Measurements from ENCODE around the gene OR3A2.
"Not testable (repeated sequence)": the region's sequence is repeated elsewhere in the genome, so short reads cannot be mapped to it uniquely, and the experiment has no call there.

Gene OR3A2

DNA sequence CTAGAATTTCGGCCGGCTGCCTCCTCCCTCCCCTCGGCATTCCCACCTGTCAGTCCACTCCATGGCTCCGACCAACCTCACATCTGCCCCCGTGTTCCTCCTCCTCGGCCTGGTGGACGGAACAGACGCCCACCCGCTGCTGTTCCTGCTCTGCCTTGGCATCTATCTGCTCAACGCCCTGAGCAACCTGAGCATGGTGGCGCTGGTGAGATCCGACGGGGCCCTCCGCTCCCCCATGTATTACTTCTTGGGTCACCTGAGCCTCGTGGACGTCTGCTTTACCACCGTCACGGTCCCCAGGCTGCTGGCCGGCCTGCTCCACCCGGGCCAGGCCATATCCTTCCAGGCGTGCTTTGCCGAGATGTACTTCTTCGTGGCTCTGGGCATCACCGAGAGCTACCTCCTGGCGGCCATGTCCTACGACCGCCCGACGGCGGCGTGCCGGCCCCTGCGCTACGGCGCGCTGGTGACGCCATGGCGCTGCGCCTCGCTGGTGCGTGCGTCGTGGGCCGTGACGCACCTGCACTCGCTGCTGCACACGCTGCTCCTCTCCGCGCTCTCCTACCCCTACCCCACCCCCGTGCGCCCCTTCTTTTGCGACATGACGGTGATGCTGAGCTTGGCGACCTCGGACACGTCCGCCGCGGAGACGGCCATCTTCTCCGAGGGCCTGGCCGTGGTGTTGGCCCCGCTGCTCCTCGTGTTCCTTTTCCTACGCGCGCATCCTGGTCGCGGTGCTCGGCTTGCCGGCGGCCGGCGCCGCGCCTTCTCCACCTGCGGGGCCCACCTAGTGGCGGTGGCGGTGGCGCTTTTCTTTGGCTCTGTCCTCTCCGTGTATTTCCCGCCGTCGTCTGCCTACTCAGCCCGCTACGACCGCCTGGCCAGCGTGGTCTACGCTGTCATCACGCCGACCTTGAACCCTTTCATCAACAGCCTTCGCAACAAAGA is at the start of gene OR3A2:
TSS of gene OR3A2 (minus strand) at position 440 of the 948 bp plus-strand sequence.
- peak; percentile 10 for DNase-seq

DNA sequence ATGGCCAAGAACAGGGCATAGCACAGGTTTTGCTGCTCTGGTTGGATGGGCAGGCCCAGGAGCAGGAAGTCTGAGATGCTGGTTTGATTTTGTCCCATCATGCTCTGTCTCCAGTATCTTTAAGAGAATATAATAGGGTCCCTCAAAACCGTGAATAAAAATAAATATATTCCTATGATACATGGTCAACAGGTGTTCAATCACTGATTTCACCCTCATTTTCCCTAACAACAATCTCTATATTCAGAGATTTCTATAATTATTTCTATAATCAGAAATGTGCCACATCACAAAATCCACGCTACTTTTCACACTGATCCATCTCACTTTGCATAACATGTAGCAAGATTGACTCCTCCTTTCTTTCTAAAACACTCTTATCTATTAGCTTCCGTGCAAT is 47.6 kb upstream of the OR3A2 start, which contains the start of gene OR1E2:
TSS of gene OR1E2 (minus strand) at position 101 of the 400 bp plus-strand sequence. CDS start at position 101, 0 bp downstream.
- no peak for DNase-seq

DNA sequence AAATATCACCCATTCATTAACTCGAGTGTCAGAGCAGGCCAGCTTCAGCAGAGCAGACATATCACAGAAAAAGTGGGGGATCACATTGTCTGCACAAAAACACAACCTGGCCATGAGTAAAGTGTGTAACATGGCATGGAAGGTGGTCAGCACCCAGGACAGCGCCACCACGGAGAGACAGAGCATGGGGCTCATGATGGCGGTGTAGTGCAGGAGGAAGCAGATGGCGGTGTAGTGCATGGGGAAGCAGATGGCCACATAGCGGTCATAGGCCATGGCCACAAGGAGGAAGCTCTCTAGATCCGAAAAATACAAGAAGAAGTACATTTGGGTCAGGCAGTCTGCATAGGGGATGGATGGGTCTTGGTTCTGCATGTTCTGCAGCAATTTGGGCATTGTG is 47.1 kb upstream of the OR3A2 start:
- peak; percentile 4 for DNase-seq

DNA sequence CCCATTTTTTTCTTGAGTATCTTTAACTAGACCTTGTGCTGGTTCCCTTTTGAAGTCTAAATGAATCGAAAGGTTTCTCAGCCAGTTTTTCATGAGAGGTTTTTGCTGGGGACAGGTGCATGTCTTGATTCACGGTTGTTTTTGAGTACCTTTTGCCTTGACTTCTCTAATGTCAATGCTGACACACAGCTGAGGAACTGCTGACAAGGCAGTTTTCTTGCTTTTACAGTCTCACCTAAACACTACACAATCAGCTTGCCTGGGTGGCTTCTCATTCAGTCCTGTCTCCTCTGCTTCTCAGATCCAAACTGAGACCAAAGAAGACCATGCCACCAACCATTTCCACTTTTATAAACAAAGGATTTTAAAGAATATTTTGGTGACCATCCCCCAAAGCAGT is 32.1 kb upstream of the OR3A2 start:
- DNase-seq = no peak

DNA sequence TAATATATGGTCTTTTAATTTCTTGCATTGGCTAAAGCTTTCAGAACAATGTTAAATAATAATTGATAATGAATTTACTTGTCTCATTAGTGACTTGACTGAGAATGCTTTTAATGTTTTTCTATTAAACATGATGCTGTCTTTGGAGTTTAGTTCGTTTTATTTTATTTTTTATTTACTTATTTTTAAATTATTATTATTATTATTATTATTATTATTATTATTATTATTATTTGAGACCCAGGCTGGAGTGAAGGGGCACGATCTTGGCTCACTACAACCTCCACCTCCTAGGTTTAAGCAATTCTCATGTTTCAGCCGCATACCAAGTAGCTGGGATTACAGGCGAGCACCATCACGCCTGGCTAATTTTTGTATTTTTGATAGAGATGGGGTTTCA is 29.5 kb upstream of the OR3A2 start:
- DNase-seq = no peak

DNA sequence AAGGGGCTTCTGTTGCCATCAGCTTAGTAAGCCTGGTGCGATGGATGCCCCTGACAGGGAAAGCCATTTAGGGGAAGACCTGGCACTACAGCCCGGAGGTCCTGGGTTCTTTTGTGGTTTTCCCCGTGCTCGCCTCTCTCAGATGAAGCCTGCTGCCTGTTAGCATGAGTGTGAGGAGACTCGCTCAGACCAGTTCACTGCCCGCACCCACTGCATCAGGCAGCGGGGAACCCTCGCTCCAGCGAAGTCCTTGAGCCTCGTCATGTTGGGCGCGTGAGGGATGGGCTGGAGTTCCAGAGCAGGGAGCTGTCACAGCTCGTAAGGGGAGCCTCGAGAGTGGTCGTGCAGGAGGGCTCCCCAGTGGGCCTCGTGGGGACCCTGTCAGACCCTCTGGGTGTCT is 26.1 kb upstream of the OR3A2 start:
- not testable (repeated sequence) for DNase-seq

DNA sequence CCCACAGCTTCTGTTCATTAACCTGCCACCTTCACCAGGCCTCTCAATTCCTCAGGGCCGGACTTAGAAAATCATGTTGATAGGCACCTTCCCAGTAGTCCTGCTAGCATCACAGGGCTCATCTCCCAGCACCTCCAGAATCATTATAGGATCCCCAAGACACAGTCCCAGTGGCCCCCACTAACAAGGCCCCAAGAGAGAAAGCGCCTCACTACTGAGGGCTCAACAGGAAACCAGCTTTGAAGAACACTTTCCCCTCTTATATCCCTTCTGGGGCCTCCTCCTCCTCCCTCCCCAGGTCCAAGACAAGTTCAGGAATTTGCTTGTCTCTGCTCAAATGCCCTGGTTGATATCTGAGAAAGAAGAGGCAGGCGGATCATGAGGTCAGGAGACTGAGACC is 25.0 kb upstream of the OR3A2 start, which contains the start of gene OR3A3:
TSS of gene OR3A3 (plus strand) at position 301 of the 400 bp plus-strand sequence.
- no peak for DNase-seq

DNA sequence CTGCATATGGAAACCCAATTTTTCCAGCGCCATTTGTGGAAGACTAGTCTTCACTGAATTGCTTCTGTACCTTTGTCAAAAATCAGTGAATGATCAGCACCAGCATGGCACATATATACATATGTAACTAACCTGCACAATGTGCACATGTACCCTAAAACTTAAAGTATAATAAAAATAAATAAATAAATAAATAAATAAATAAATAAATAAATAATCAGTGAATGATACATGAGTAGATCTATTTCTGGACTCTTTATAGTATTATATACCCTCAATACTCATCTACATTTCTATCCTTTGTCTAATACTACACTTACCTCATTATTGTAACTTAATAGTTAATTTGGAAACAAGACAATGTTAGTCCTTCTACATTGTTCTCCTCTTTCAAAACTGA is 17.7 kb upstream of the OR3A2 start:
- DNase-seq = not testable (repeated sequence)

DNA sequence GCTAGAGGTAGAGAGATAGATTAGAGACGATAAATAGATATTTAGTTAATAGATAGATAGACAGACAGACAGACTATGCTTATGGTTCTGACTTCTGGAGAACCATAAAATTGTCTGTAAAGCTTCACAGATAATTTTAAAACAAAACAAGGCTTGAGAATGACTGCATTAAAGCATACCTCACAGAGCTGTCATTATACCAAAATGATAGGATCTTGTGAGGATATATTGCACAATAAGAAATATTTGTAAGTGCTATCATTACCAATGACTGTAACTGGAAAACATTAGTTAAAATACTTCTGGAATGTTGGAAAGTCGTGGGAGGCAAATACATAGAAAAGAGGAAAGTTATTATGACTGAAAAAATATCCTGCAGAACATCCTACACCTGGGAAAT is 15.7 kb upstream of the OR3A2 start:
- no peak for DNase-seq

DNA sequence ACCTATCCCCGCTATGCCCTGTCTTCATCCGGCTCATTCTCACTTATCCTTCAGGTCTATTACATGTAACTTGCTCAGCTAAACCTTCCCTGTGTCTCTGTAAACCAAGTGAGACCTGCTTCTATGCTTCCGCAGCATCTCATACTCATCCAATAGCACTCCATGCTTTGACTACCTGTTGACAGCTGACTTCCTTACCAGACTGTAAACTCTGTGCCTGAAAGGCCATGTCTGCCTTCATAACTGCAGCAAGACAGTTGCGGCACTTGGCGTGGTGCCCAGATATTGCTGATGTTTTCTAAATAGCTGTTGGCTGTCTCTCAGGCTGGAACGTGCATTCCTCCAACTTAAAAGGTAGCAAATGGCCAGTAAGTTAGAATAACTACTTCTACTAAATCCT is 13.9 kb upstream of the OR3A2 start:
- no peak for DNase-seq

DNA sequence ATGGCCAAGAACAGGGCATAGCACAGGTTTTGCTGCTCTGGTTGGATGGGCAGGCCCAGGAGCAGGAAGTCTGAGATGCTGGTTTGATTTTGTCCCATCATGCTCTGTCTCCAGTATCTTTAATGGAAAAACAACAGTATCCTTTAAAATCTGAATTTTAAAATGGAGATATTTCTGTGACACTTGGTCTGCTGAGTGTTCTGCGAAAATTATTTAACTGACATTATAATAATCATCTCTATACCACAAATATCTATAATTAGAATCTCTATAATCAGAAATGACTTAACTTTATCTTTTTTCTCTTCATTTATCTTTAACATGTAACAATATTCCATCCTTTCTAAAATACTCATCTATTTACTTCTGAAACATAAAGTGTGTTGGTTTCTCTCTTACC is 12.2 kb upstream of the OR3A2 start, which contains the start of gene OR1E1:
TSS of gene OR1E1 (minus strand) at position 101 of the 400 bp plus-strand sequence. CDS start at position 101, 0 bp downstream.
- DNase-seq = no peak

DNA sequence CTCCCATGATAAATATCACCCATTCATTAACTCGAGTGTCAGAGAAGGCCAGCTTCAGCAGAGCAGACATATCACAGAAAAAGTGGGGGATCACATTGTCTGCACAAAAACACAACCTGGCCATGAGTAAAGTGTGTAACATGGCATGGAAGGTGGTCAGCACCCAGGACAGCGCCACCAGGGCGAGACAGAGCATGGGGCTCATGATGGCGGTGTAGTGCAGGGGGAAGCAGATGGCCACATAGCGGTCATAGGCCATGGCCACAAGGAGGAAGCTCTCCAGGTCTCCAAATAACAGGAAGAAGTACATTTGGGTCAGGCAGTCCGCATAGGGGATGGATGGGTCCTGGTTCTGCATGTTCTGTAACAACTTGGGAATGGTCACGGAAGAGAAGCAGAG is 11.7 kb upstream of the OR3A2 start:
- DNase-seq = peak; percentile 1

DNA sequence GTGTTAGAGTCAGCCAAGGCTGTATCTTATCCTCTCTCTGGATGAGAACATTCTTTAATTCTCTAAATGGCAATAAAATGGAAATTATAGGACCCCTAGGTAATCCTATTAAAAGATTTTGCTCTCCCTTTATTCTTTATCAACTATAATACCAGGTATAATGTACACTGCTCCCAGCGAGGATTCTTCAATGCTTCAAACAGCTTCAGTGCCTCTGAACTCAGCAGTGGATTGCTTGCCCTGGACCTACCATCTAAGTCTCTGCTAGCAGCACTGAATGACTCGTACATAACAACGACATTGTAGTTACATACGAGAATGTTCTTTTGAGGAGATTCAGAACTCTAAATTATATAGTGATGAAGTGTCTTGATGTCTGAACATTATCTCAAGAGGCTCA is 3.7 kb upstream of the OR3A2 start:
- no peak for DNase-seq

DNA sequence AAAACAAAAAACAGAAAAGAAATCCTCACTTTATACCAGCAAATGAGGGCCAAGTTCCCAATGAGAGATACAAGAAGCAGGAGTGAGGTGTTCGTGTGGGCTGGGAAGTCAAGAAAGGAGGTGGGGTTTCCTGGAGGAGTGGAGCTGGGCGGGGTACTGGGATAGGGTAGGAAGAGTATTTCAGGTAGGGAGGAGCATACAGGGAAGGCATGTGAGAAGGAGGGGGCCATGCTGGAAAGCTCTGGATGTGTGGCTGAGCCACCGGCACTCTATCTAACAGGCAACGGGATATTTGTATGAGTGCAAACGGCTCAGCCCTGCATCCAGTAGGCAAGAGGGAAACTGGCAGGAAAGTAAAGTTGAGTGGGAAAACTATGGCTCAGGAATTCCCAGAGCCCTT is 4.2 kb downstream of the OR3A2 start:
- no peak for DNase-seq

DNA sequence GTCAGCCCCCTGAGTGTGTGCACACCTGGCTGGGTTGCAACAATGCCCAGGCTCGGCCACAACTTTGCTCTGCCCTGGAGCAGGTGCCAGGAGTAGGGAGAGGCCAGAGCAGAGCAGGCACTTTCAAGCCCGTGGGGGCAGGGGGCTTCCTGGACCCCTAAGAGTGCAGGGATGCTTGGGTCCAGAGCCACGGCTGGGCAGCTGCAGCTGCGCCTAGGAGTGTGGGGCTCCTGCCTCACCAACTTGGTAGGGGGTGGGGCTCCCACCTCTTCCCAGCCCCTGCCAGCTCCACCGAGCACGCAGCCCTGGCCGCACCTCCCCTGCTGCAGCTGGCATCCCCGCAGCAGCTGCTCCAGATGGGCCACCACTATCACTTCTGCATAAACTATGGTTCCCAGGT is 7.8 kb downstream of the OR3A2 start:
- no peak for DNase-seq

DNA sequence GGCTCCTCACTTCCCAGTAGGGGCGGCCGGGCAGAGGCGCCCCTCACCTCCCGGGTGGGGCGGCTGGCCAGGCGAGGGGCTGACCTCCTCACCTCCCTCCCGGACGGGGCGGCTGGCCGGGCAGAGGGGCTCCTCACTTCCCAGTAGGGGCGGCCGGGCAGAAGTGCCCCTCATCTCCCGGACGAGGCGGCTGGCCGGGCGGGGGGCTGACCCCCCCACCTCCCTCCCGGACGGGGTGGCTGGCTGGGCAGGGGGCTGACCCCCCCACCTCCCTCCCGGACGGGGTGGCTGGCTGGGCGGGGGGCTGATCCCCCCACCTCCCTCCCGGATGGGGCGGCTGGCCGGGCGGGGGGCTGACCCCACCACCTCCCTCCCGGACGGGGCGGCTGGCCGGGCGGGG is 14.9 kb downstream of the OR3A2 start:
- not testable (repeated sequence) for DNase-seq

DNA sequence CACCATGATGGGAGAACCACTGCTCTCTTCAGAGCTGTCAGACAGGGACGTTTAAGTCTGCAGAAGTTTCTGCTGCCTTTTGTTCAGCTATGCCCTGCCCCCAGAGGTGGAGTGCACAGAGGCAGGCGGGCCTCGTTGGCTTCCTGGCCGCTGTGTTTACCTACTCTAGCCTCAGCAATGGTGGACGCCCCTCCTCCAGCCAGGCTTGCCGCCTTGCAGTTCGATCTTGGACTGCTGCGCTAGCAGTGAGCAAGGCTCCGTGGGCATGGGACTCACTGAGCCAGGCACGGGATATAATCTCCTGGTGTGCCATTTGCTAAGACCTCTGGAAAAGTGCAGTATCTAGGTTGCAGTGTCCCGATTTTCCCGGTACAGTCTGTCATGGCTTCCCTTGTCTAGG is 43.3 kb downstream of the OR3A2 start:
- not testable (repeated sequence) for DNase-seq

DNA sequence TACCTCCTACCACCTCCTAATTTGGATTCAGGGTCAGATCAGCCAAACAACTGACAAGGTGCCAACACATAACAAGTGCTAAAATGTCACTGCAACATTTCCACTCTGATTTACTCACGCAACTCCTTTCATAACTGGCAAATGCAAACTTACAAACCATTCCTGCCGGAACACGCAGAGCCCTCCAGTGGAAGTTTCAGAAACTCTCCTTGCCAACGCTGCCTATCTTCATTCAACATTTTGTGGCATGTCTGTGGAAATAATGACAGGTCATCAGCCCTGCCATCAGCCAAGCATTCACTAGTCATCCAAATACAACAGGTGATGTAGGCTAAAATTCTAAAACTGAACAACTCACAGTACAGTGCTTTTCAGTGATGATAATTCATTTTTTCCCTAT is 50.2 kb downstream of the OR3A2 start:
- peak; percentile 3 for DNase-seq

DNA sequence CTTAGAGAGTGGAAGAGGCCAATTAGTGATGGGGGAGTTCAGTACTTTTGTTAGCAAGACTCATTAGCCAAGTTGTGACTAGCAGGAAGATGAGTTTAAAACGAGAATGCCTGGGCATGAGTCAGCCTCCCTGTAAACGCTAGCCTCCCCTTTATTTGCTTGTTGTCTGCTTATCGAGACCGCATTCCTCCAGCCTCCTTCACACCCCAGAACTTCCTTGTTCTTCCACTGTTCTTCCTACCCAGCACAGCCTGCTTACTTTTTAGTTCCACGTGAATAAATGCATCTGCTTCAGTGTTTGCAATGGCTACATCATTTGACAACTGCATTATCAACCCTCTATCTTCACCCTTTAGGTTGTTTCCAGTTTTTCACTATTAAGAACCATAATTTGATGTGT is 67.8 kb downstream of the OR3A2 start:
- DNase-seq = peak; percentile 10

DNA sequence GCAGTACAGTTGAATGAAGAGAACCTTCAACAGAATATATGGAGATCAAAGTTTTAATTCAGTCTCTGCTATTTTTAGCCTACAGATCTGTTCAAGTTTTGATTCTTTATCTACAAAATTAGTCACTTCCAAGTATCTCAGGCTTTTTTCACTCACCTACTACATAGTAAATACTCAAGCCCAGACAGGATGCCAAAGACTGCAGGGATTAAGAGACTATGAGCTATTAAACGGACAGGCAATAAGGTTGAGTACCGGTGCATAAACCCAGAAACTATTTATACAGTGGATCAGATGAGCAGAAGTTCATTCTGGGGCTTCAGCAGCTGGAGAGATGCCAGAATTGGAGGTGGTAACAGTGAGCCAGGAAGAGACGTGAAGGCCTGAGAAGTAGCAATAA is 69.3 kb downstream of the OR3A2 start:
- DNase-seq = no peak

DNA sequence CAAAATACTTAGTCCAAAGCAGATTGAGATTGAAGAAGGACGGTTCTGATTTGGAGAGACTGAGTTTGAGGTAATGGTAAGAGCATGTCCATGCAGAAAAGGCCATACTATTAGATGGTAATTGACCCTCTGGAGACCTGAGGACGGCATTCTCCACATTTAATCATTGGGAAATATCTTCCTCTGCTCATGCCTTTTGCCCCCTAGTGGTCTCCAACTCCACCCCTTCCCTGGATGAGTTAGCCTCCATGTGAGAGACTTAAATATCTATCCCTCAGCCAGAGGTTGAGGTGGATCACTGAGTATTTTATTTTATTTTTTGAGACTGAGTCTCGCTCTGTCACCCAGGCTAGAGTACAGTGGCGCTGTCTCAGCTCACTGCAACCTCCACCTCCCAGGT is 77.5 kb downstream of the OR3A2 start:
- no peak for DNase-seq

DNA sequence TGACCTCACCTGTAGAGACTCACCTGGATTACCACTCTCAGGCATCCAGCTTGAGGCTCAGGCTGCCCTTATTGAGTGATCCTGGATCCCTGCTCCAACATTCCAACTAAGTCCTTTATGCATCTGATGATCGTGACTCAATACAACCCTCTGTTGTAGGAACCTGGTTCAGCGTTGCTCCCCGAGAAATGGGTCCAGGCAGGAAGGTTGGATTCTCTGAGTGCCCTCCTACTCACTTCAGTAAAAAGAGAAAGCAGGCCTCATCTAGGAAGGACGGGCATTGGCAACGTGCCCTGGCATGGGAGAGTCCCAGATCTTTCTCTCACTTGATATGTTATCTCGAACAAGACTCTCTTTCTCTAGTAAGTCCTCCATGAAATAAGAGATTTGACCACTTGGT is 87.8 kb downstream of the OR3A2 start, which contains the start of gene OR3A1:
TSS of gene OR3A1 (minus strand) at position 101 of the 400 bp plus-strand sequence. CDS start 5,778 bp downstream, outside the sequence.
- no peak for DNase-seq

DNA sequence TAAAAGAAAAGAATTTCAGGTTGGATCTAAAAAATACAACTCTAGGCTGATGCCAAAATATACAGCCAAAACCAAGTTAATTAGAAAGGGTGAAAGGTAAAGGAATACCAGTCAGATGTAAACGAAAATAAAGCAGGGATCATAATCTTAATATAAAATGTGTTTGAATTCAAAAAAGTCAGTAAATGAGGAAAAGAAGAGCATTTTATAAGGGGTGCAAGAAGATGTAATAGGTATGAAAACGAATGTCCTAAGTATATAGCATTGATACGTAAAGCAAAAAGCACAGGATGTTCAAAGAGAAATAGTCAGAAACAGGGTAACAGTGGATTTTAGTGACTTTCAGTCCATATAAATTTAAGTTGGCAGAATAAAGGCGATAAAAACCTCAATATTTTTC is 90.5 kb downstream of the OR3A2 start:
- DNase-seq = no peak

DNA sequence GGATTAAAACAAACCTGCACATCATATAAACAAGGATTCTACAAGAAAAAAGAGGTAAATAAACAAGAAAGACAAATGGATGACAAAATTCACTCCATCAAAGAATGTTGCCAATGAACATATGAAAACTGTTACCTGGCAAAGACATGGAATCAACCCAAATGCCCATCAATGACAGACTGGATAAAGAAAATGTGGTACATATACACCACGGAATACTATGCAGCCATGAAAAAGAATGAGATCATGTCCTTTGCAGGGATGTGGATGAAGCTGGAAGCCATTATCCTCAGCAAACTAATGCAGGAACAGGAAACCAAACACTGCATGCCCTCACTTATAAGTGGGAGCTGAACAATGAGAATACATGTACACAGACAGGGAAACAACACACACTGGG is 92.6 kb downstream of the OR3A2 start:
- not testable (repeated sequence) for DNase-seq

Measured in eye (tissue), 1 donor.